NCI-H146 (cell line): ENCODE results near the gene TFR2.

Source experiments
- DNase-seq: peaks from one replicate; lab custom pipeline; 2025; lab: John Stamatoyannopoulos, UW

TFR2 gene

DNA sequence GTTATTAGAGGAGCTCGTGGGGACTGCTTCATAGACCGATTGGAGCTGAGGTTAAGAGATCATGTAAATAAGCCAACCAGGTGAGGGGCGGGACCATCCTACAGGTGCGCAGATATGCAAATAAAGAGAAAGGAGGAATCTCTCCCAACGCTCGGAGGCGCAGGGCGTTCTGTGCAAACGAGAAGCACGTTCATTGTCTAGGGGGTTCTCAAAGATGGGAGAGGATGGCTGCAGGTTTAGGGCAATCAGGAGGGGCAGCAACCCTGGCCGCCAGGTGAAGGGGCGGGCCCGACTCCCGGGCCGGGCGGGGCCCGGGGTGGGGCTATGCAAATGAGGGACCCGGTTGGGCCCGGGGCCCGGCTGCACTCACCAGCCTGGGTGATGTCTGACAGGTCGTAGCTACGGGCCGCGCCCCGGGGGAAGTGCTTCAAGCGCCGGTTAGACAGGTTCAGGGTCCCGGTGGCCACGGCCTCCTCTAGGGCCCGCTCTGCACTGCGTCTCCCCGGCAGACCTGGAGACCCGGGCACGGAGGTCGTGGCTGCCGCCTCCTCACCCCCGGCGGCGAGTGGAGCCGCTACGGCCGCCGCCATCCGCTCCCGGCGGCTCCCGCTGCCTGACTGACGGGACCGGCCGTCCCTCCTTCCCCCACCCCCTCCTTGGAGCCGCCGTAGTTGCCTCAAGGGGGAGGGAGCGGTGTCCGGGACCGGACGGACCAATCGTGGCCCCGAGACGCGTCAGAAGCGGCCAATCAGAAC, 55.7 kb downstream of the TFR2 start, which contains the start of gene LRCH4:
Gene LRCH4 (minus strand): TSS at position 619 of the 755 bp plus-strand sequence. CDS start 29 bp downstream, at position 590.
- peak; percentile 69 for DNase-seq

DNA sequence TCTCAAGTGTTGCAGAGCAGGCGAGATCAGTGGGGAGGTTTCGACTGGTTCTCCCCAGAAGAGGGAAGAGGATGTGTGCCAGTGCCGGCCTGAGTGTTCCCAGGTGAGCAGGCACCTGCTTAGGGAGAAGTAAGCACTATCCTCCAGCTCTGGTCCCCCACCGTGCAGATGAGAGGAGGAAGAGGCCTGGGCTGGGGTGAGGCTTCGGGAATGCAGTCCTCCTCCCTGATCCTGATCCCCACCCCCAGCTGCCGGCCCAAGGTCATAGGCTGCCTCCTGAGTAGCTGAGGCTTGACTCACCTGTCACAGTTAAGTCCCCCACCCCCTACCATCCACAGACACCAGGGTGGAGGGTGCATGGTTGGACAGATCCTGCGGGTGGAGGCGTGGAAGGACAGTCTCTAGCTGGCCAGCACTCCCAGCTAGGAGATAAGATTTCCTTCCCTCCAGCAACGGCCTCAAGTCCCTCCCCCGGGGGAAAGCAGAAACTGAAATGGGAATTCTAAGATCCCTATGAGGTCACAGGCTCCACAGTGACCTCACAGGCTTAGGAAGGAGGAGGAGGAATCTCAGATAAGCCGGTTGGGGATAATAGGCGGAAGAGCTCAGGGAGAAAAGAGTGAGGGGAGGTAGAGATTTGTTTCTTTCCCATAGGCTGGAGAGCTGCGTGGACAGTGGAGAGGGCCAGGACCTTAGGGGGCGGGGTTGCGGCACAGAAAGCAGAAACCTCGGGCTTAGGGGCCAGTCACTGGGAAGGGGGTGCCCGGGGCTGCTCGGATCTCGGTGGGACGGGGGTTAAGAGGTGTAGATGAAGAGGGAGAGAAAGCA, 56.5 kb downstream of the TFR2 start:
- peak; percentile 66 for DNase-seq

DNA sequence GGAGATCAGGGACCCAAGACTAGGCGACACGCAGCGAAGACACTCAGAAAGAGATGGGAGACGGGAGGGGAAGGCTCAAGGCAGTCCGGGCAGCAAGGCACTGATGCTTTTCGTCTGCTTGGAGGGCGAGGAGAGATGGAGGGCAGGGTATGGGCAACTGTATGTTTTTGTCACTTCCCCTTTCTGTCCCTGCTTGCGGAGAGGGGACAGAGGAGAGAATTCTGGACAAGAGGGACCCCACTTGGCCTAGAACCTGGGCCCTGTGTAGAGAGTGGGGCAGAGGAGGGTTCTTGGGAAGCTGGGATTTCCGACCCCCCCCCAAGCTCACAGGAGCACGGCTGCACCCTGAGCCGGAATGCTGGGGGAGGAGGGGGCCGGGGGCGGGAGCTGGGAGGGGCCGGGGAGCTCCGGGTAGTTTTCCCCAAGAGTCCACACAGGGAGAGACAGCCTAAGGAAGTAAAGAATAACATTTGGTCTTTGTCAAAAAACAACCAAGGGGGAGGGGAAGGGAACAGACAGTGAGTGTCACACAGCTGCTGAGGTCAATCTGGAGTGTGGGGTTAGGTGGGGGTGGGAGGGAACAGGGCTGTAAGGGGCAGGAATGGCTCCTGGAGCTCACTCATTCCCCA, 57.2 kb downstream of the TFR2 start:
- no peak for DNase-seq

DNA sequence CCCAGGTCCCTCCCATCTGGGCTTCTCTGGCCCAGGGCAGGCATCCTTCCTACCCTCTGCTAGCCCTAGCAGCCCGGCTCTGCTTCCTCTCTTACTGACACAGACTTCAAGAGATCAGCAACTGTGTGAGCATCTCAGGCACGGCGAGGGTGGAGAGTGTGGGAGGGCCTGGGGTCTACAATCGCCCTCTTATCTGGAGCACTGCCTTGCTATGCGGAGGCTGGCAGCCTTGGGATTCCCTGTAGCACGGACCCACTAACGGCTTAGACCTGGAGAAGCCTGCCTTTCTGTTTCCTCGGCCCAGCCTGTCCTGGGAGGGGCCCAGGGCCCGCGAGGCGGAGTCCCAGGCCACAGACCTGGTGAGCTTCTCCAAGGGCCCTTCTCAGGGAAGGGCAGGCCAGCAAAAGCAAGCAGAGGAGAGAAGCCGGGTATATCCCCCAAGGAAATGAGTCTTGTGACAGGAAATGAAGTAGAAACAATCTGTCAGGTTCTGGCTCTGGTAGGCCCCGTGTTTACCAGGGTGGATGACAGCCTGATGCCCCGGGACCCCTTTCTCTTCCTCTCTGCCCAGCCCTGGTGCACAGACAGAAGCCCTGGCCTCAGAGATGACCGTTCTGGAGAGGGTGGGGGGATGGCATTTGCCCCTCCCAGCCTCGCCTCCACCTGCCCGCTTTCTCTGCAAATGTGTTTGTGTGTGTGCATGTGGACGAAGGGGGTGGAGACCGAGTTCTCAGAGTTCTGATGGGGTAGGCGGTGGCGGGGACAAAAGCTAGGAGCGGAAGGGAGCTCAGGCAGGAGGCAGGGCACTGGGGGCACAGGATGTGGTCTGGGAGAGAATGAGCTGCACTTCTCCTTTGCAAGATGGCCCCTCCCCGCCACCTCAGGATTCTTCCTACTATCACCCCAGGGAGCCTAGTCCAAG, 58.0 kb downstream of the TFR2 start:
- no peak for DNase-seq

DNA sequence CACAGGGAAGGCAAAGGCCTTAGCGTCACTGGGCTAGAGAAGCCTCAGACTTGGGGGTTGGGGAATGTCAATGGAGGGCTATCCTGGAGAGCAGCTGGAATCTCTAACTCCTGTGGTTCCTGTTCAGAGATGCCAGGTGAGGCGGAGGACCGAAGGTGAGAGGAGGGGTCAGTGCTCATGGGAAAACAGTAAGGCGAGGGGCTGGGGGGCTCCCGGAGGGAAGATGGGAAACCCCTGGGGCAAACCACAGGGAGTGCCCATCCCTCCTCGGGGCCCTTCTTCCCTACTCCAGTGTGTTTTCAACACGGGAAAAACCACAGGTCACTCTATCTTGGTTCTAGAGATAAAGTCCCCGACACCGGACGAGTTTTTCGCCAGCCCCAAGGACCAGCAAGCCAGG, 58.7 kb downstream of the TFR2 start:
- DNase-seq, result no peak

DNA sequence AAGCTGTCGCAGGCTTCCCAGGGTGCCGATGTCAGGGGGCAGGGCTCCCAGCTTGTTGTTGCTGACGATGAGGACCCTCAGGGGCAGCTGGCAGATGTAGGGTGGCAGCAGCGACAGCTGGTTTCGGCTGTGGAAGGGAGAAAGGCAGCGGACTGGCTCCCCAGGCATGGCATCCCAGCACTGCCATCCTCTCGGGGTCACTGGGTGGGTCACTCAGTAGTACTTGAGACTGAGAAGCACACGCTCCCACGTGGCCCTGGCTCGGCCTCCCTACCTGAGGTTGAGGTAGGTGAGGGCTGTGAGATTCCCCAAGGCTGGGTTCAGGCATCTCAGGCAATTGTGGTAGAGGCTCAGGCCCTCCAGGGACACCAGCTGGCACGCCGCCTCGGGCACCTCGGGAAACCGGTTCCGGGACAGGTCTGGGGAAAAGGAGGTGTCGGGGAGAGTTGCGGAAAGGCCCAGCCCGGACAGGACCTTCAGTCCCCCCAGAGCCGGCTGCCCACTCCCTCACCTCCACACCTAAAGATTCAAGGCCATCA, 59.2 kb downstream of the TFR2 start:
- DNase-seq, result no peak

DNA sequence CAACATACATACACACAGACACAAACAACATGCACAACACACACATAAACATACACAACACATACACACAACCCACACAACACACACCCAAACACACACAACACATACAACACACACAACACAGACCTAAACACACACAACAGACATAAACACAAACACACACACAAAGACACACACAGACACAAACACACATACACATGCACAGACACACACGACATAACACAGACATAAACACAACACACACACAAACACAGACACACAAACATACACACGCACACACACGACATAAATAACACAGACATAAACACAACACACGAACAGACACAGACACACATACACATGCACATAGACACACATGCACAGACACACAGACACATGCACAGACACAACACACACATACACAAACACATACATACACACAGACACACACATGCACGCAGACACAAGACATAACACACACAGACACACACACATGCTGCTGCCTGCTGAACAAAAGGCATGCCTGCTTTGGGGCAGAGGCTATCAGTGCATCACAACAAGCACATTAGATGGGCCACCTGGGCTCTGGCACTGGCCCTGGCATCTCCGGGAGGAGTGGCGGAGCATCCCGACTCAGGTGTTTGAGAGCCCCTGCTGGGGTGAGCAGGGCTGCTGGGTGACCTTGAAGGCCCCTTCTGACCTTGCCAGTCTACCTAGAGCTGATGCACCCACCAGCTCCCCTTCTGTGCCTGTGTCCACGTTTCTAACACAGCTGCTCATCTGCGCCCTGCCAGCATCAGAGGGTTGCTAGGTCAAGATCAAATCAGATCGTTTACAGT, 60.7 kb downstream of the TFR2 start:
- DNase-seq, result no peak

DNA sequence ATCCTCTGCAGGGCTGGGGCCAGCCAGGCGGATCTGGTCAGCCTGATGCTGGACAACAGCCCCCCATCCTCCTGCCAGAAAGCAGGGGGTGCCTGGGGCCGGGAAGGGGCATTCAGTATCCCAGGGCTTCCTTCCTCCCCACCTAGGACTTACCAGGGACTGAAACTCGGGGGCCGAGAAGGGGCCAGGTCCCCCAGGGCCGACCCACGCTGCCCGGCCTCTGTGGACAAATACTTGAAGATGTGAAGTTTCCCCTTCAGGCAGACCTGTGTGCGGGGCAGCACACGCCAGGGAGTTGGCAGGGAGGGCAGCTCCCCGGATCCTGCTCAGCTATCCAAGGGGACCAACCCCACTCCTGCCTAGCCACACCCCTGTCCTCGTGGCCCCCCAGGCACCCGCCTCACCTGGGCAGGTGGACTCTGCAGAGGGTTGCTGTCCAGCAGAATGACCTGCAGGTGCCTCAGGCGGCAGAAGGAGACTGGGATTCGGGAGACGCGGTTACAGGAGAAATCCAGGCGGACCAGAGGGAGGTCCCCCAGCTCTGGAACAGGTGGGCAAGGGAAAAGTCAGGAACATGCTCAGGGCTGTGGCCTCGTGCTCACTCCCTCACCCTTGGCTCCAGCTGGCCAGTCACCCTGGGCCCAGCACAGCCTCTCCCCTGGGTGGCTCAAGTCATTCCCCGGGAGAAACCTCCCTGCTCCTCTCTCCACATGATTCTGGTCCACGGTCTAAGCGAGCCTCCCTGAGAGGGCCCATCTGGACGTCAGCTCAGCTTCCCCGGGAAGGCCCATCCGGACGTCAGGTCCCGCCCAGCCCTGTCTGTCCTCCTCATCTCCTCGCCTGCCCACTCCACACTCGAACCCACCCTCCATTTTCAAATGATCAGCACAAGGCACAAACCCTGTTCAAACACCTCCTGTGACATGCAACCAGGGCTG, 62.8 kb downstream of the TFR2 start:
- no peak for DNase-seq

DNA sequence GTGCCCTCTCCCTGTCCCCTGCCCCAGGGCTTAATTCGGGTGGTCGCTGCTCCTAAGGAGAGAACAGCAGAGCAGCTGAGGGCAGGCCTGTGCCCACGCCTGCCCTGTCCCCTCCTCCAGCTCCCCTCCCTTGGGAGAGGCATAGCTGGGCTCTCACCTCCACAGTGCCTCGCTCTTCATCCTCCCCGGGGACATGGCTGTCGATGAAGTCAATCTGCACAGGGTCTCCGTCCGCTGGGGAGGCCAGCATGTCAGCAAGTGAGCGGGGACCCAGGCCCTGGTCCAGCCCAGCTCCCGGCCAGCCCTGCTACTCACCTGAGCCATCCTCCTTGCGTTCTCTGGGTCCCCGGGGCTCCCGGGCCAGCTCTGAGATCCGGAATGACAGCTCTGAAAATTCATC, 63.8 kb downstream of the TFR2 start:
- DNase-seq, result no peak

DNA sequence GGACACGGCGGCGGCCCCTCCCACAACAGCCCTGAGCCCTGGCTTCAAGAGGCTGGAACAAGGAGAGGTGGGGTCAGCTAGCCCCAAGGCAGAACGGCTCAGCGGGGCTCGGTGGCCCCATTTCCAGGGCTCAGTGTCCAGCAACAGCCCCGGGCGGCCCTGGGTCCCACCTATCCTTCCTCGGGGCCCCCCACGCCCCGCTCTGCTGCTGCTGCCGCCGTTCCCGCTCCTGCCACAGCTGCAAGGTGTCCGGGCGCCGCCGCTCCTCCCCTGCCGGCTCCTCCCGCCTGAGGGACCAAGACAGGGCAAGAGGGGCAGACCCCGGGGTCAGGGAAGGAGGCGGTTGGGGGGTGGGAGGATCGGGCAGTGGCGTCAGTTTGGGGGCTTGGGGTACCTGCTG, 64.2 kb downstream of the TFR2 start:
- no peak for DNase-seq

DNA sequence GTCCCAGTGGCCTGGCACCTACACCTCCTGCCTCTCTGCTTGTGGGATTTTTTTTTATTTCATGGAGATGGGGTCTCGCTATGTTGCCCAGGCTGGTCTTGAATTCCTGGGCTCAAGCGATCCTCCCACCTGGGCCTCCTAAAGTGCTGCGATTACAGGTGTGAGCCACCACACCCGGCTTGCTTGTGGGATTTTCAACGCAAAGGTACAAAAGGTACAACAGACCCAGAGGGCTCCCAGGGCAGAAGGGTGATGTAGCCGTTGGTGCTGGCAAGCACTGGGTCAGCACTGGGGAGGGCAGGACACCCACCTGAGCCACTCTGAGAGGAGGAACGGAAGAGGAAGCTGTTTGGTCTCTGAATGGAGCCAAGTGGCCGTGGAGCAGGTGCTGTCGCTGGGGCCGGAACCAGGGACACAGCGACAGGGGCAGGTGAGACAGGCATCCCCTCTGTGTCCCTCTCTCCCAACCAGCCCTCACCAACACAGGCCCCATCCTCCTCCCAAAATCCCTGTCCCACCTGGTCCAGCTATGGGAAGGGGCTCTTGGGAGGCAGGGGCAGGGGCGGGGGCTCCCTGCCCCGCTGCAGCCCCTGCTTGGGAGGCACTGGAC, 64.9 kb downstream of the TFR2 start:
- DNase-seq, result no peak

DNA sequence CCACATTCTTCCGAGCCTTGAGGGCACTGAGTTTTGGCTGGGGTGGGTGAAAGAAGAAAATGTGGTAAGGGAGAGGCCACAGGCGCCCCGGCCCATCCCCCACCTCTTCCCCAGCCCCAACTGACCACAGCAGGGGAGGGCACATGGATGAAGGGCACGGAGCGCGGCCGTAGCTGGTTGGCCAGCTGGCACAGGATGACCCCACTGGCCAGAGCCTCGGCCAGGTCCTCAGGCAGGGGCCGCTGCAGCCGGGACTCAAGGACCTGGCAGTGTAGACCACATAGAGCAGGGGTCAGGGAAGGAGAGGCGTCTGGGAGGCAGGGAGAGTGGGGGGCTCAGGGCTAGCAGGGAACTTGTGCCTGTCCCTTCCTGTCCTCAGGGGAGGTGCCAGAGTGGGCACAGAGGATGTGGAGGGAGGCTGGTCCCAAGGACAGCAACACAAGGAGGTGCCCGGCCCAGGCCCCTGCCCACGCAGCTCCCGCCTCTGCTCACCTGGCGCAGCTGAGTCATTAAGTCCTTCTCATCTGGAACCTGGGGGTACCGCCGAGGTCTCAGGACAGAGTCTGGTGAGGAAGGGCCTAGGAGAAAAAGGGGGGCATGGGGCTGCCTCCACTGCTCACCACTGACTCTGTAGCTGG, 65.5 kb downstream of the TFR2 start:
- DNase-seq, result no peak

DNA sequence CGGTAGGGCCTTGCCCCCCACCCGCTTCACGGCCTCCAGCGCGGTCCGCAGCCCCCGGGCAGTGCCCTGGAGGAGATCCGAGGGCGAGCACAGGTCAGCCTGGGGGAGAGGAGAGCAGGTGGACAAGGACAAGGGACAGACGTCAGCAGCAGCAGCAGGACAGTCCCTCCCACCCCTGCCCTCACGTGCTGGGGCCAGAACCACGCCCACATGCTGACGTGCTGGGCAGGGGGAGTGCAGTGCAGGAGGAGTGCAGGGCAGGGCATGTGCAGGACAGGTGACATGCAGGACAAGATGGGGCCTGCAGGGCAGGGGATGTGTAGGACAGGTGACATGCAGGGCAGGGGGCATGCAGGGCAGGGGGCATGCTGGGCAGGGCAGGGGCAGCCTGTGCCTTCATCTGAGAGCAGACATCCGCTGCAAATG, 66.1 kb downstream of the TFR2 start:
- no peak for DNase-seq

DNA sequence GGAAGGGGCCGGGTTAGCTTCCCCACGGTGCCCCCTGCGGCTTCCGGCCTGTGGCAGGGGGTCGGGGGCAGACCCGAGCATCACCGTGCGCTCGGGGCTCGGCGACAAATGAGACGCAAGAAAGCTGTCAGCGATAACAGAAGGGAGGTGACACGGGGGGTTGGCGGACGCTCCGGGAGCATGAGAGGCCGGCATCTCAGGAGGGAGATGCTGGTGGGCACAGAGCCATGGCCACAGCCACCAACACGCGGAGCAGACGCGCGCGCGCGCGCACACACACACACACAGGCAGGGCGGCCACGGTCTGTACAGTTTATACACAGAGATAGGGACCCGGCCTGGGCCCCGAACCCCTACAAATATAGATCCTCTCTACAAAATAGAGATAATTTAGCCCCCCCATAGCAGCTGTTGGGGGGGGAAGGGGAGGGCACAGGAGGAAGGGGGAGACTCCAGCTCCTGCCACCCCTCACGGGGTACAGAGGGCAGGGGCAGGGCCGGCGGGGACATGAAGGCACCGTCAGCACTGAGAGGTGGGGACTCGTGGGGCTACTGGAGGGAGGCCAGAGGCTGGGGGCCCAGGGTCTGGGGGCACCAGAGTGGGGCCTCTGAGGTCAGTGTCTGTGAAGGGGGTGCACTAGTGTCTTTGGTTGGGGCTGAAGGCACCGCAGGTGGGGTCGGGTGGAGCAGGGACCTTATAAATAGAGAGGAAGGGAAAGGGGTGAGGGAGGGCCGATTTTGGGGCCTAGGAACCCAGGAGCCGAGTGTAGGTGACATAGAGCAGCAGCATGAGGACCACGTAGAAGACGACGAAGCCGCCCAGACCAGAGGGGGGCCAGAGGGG, 66.8 kb downstream of the TFR2 start:
- DNase-seq, result no peak

DNA sequence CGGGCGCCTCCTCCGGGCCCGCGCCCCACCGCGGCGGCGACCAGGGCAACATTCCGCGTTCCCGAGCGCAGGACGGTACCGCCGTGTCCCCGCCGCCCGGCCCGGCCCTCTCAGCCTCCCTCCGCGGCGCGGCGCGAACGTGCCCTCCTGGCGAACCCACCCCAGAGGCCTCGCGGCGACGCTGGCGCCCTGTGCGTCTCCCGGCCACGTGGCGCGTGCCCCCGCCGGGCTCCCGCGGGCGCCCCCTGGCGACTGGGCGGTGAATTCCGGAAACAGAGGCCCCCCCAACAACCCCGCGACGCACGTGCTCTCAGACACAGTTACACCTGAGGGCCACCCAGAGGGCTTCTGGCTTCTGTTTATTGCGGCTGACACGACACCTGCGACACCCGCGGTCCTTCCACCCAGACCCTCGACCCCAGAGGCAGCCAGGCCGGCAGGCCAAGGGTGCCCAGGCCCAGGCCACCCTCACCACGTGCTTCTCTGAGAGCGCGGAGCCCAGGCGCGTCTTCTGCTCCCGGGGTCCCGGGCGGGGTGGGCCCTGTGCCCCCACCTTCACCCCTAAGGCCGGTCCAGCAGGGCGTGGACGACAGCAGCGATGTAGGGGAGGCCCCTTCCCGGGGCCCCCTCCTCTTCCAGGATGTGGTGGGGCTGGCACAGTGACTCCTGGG, 67.5 kb downstream of the TFR2 start, which contains the start of gene SAP25:
Gene SAP25 (minus strand): TSS at position 210 of the 671 bp plus-strand sequence. CDS start 158 bp downstream, at position 52.
- no peak for DNase-seq

DNA sequence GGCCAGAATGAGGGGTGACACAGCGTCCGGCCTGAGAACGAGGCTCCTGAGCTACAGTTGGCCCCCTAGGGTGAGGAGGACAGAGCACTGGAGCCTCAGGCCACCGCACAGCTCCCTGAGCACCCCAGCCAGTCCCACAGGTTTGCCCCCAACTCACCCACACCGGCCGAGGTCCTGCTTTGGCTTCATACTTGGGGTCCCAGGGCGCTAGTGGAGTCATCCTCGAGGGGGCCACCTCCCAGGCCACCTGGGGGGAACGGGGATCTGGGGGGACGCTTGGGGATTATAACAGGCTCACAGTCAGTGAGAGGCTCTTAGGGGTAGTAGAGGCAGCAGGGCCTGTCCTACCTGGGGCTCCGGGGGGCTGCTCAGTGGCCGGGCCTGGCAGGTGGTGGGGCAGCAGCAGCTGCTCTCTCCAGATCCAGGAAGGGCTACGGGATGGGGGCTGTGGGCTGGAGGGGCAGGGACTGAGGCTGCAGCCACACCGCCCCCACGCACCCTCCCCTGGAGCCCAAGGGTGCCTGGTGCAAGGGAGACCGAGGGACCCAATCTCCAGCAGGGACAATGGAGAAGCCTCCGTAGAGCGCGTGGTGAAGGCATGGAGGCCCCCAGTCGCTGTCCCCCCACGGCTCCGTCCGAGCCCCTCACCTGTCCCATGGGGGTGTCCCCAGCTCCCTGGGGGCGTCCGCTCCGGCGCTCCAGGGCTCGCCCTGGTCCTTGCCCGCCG, 68.2 kb downstream of the TFR2 start:
- DNase-seq, result no peak
